ENCODE data around the gene TAF3.

Gene TAF3

GRCh38 chr10:8036506-8037198 is 218.3 kb downstream of the TAF3 start:
- no peak for DNase-seq

GRCh38 chr10:8037199-8037801 is 219.0 kb downstream of the TAF3 start:
- no peak for DNase-seq

- no peak for DNase-seq
These were observed 219.9 kb downstream of the TAF3 start for GRCh38 chr10:8037941-8038894.

GRCh38 chr10:8039321-8039881 is 221.1 kb downstream of the TAF3 start:
- DNase-seq = no peak

- DNase-seq = no peak
These were observed 222.3 kb downstream of the TAF3 start for GRCh38 chr10:8040651-8041050.

- no peak for DNase-seq
These were observed 223.1 kb downstream of the TAF3 start for GRCh38 chr10:8041284-8041991.

GRCh38 chr10:8041992-8042720 is 223.9 kb downstream of the TAF3 start:
- DNase-seq = no peak

- no peak for DNase-seq
These were observed 224.6 kb downstream of the TAF3 start for GRCh38 chr10:8042721-8043568.

GRCh38 chr10:8043569-8044306 is 225.4 kb downstream of the TAF3 start:
- DNase-seq = peak; percentile 66

GRCh38 chr10:8044331-8044907 is 226.1 kb downstream of the TAF3 start:
- no peak for DNase-seq

- no peak for DNase-seq
These were observed 226.8 kb downstream of the TAF3 start for GRCh38 chr10:8044908-8045725.

GRCh38 chr10:8045726-8046494 is 227.6 kb downstream of the TAF3 start:
- DNase-seq = no peak

GRCh38 chr10:8047452-8048280 is 229.4 kb downstream of the TAF3 start:
- no peak for DNase-seq

- no peak for DNase-seq
These were observed 230.1 kb downstream of the TAF3 start for GRCh38 chr10:8048281-8049008.

- no peak for DNase-seq
These were observed 230.9 kb downstream of the TAF3 start for GRCh38 chr10:8049045-8049864.

Data from hematopoietic multipotent progenitor cell treated with erythropoietin and hydrocortisone succinate and interleukin-3 and kit ligand, for 4 days (in vitro differentiated cells).